K562 (cell line): Measurements from ENCODE around the gene DCLK1. TPM values are rescaled to one million over a fixed set of nuclear protein-coding genes. Genes with fewer than 3 reads are reported as not detected.
A peak's percentile ranks its signal among the peaks of the same experiment; 100 is the strongest.

Experiments used
- ATAC-seq: fragments of 200-7000 bp; cut with Tn5 transposase; 3 replicates; pipeline ENCODE4 v1.9.1; 2020; ENCODE audit warnings: moderate library complexity
- BruUV-seq: library from RNA; stranded (reverse); fragments of 400-500 nt; replicated peaks from 2 replicates; lab custom pipeline; 2021; lab: Mats Ljungman, UMichigan
- CTCF ChIA-PET: fragments of 300-600 bp; formaldehyde crosslinking; extraction: SDS; loops from one replicate; lab custom pipeline; 2021; ENCODE audit warnings: low intra/inter-chr PET ratio; lab: Yijun Ruan, JAX
- POLR2A ChIA-PET: fragments of 300-600, 350-650 bp; sonication (Branson Sonifier 250); formaldehyde crosslinking; extraction: SDS; loops from one replicate; lab custom pipeline; 2021; ENCODE audit warnings: antibody characterized with exemption, inconsistent platforms; lab: Yijun Ruan, JAX
- DNase-seq, 4 experiments: peaks; one replicate each; pipeline versions ENCODE4 v3.0.0 to v3.0.0-alpha.2; 2011 to 2018; ENCODE audit warnings: low spot score in 3 of 4, mixed read lengths in 3 of 4; ENCODE audit errors: extremely low read depth in 1 of 4
- FAIRE-seq: peaks from 2 replicates; lab custom pipeline; 2011; peaks lifted over from hg19 to GRCh38; lab: Jason Lieb, UNC
- H2AFZ ChIP-seq: 2 replicates; pipeline ENCODE4 v1.6.0; 2011; ENCODE audit warnings: low read depth, low read length, control low read depth, inconsistent platforms
- H3K27ac ChIP-seq: fragments of 200-600 bp; 3 replicates; pipeline ENCODE4 v1.8.0; 2011; ENCODE audit warnings: low read depth, mild to moderate bottlenecking, control low read depth, inconsistent platforms, low read length, moderate library complexity, mixed read lengths; ENCODE audit errors: extremely low read depth
- H3K27me3 ChIP-seq, 2 experiments: fragments of 300-600 bp in 1 of 2; 2 replicates in 1 of 2; 3 replicates in 1 of 2; pipeline versions ENCODE4 v1.6.0 to v1.8.0; 2011; ENCODE audit warnings: inconsistent platforms in 2 of 2, low read length in 2 of 2, mild to moderate bottlenecking in 1 of 2, mixed read lengths in 1 of 2, moderate library complexity in 1 of 2; ENCODE audit not compliant: control insufficient read depth in 2 of 2, insufficient read depth in 2 of 2
- H3K36me3 ChIP-seq: fragments of 300-600 bp; 3 replicates; pipeline ENCODE4 v1.8.0; 2011; ENCODE audit warnings: mild to moderate bottlenecking, low read length, inconsistent platforms; ENCODE audit not compliant: control insufficient read depth, insufficient read depth
- H3K4me1 ChIP-seq, 2 experiments: fragments of 200-600 bp in 1 of 2; replicated peaks in 1 of 2; 2 replicates in 1 of 2; 3 replicates in 1 of 2; pipeline versions ENCODE4 v1.5.1 to v1.8.0; 2011; ENCODE audit warnings: inconsistent platforms in 2 of 2, low read length in 2 of 2, mild to moderate bottlenecking in 1 of 2, mixed read lengths in 1 of 2, moderate library complexity in 1 of 2; ENCODE audit not compliant: control insufficient read depth in 2 of 2, insufficient read depth in 2 of 2
- H3K4me2 ChIP-seq: 2 replicates; pipeline ENCODE4 v1.6.1; 2011; ENCODE audit warnings: low read length, control low read depth, inconsistent platforms, mixed read lengths; ENCODE audit not compliant: insufficient read depth
- H3K4me3 ChIP-seq: fragments of 200-600 bp; sonication (generic), shearing (Covaris generic); 2 replicates; pipeline ENCODE4 v1.5.1; 2016; ENCODE audit warnings: control low read depth, inconsistent platforms
- H3K79me2 ChIP-seq: fragments of 200-600 bp; 3 replicates; pipeline ENCODE4 v1.8.0; 2011; ENCODE audit warnings: low read length, inconsistent platforms; ENCODE audit not compliant: control insufficient read depth, insufficient read depth
- H3K9ac ChIP-seq, 2 experiments: 2 replicates each; pipeline versions ENCODE4 v1.6.0 to v1.6.1; 2011; ENCODE audit warnings: low read depth in 2 of 2, low read length in 2 of 2, control low read depth in 1 of 2, inconsistent platforms in 1 of 2, mild to moderate bottlenecking in 1 of 2, mixed read lengths in 1 of 2; ENCODE audit not compliant: insufficient read depth in 1 of 2
- H3K9me1 ChIP-seq: one replicate; pipeline ENCODE4 v1.6.0; 2011; ENCODE audit warnings: inconsistent platforms, mild to moderate bottlenecking, low read length, moderate library complexity; ENCODE audit not compliant: control insufficient read depth, insufficient read depth
- H3K9me3 ChIP-seq: replicated peaks from 2 replicates; pipeline ENCODE4 v1.5.1; 2011; ENCODE audit warnings: low read depth, low read length, inconsistent platforms; ENCODE audit not compliant: control insufficient read depth, insufficient read depth
- H4K20me1 ChIP-seq: replicated peaks from 2 replicates; pipeline ENCODE4 v1.6.1; 2011; ENCODE audit warnings: low read length, inconsistent platforms, mixed read lengths; ENCODE audit not compliant: control insufficient read depth, insufficient read depth
- CBX2 ChIP-seq: fragments of 200-600 bp; sonication (generic); IDR thresholded peaks from one replicate; pipeline ENCODE4 v1.6.1; 2012; ENCODE audit warnings: mild to moderate bottlenecking, low read length, inconsistent platforms; ENCODE audit not compliant: insufficient read depth, poor library complexity, severe bottlenecking
- ETV6 ChIP-seq, 3 experiments: fragments of 150-350 bp in 1 of 3; sonication (generic) in 1 of 3; formaldehyde crosslinking in 1 of 3; IDR thresholded peaks; 2 replicates each; pipeline versions ENCODE4 v1.6.1 to v1.8.0; 2014 to 2022; ENCODE audit warnings: borderline replicate concordance in 2 of 3, low read depth in 2 of 3, antibody characterized with exemption in 1 of 3, low read length in 1 of 3, mild to moderate bottlenecking in 1 of 3, missing genetic modification reagents in 1 of 3
- NEUROD1 ChIP-seq: fragments of 150-350 bp; IDR thresholded peaks from 2 replicates; pipeline ENCODE4 v1.6.1; 2014; ENCODE audit warnings: borderline replicate concordance, low read length, low read depth; ENCODE audit not compliant: partially characterized antibody
- ZNF316 ChIP-seq: fragments of 450-650 bp; IDR thresholded peaks from 2 replicates; pipeline ENCODE4 v1.6.1; 2016
- ZNF511 ChIP-seq: sonication (generic); formaldehyde crosslinking; IDR thresholded peaks from 2 replicates; pipeline ENCODE4 v1.8.0; 2022; ENCODE audit warnings: mild to moderate bottlenecking, missing genetic modification reagents
- in situ Hi-C: fragments of 300-500 bp; cut with MboI; formaldehyde crosslinking; loops from 4 replicates; pipeline ENCODE4 v1.15.0; 2018; ENCODE audit warnings: inconsistent platforms, mixed read lengths
- intact Hi-C: fragments of 100-400 bp; cut with micrococcal nuclease; formaldehyde crosslinking; loops from 2 replicates; pipeline ENCODE4 v1.14.2; 2022
- polyA plus RNA-seq, 8 experiments: library from polyadenylated mRNA; depleted of rRNA in 4 of 8; stranded (reverse) in 5 of 8; unstranded in 3 of 8; fragments of >200 nt; fragmentation: Nextera tagmentation in 2 of 8; fragmentation: Illumina TruSeq in 1 of 8; extraction: Ambion mirVana in 2 of 8; extraction: Trizol in 1 of 8; gene quantifications; 2 replicates each; pipeline versions ENCODE4 v1.2.1 to v1.2.3, GENCODE V29; 2011 to 2014; ENCODE audit warnings: inconsistent platforms in 1 of 8, missing spikeins in 1 of 8
- total RNA-seq, 7 experiments: library from RNA; depleted of rRNA in 6 of 7; stranded (reverse); fragments of >200 nt in 6 of 7; fragmentation: Illumina TruSeq in 2 of 7; extraction: Trizol in 2 of 7; gene quantifications; 2 replicates each; pipeline versions ENCODE4 v1.2.1 to v1.2.3, GENCODE V29; 2011 to 2021; ENCODE audit warnings: low replicate concordance in 1 of 7

The DCLK1 gene
- total and polyA plus RNA-seq, 9 of the 15 experiments (the other 6 are each of a cell fraction or from before 2014, with no cell fraction given) = 0.07 TPM; not detected in 8

GRCh38 chr13:36076211-36076610, 55.0 kb downstream of the DCLK1 start:
- H4K20me1 ChIP-seq = no peaks in the 10 kb centered on the region
- ChIA-PET CTCF (no interaction called here), POLR2A (interaction anchor here (0.5 kb wide), 1 partner anchor 156 kb away, joined by 3 read pairs; no protein-coding TSS in a partner anchor)
- FAIRE-seq = no peak
- no TSS peak for BruUV-seq
- no peaks in the 10 kb centered on the region for H3K4me1 ChIP-seq
- H3K9me1 ChIP-seq = no peaks in the 10 kb centered on the region
- no peak for ATAC-seq
- H2AFZ ChIP-seq = no peak overlapping the region
- intact Hi-C loops = no loop called here
- H3K4me2 ChIP-seq = no peak overlapping the region
- H3K4me3 ChIP-seq = no peak overlapping the region
- in situ Hi-C loops = no loop called here
- H3K9me3 ChIP-seq = no peaks in the 10 kb centered on the region
- no peak overlapping the region for H3K27ac ChIP-seq
- H3K9ac ChIP-seq = no peak overlapping the region
- TF ChIP-seq ZNF316 (peak; percentile 53), ZNF511 (CRISPR knock-in tag) (no peak), CBX2 (no peak), NEUROD1 (no peak), ETV6 (IDR thresholded peaks at IDR 0.05; ENCODE audit: borderline replicate concordance in 1 of 2, low read depth in 2 of 2, low read length in 1 of 2) (no peak), ETV6 (CRISPR knock-in tag; IDR thresholded peaks at IDR 0.05; ENCODE audit: borderline replicate concordance) (no peak)
- no peaks in the 10 kb centered on the region for H3K27me3 ChIP-seq
- DNase-seq = no peak
- no peaks in the 10 kb centered on the region for H3K79me2 ChIP-seq
- H3K36me3 ChIP-seq = no peaks in the 10 kb centered on the region
